GM23338 (cell line): ENCODE measurements around the gene FRAS1. TPM values are rescaled to one million over a fixed set of nuclear protein-coding genes. Genes with fewer than 3 reads are reported as not detected.
A peak's percentile ranks its signal among the peaks of the same experiment; 100 is the strongest.

ENCODE experiments used
- ATAC-seq: fragments of 200-7000 bp; cut with Tn5 transposase; 3 replicates; pipeline ENCODE4 v1.9.1; 2020
- DNase-seq: peaks from one replicate; pipeline ENCODE4 v3.0.0-alpha.2; 2015; ENCODE audit warnings: low spot score
- H2AFZ ChIP-seq: fragments of 200-600 bp; sonication (generic); 2 replicates; pipeline ENCODE4 v1.8.0; 2016; ENCODE audit warnings: antibody characterized with exemption, mild to moderate bottlenecking, moderate library complexity
- H3F3A ChIP-seq: fragments of 200-600 bp; sonication (generic); replicated peaks from 2 replicates; pipeline ENCODE4 v1.8.0; 2017; ENCODE audit warnings: antibody characterized with exemption, mixed run types, low read depth
- H3K27ac ChIP-seq: fragments of 200-600 bp; sonication (generic); 2 replicates; pipeline ENCODE4 v1.6.1; 2016; ENCODE audit warnings: low read depth
- H3K27me3 ChIP-seq: fragments of 200-600 bp; sonication (generic); 2 replicates; pipeline ENCODE4 v1.8.0; 2016; ENCODE audit warnings: mild to moderate bottlenecking, mixed run types, moderate library complexity; ENCODE audit not compliant: insufficient read depth
- H3K36me3 ChIP-seq: fragments of 200-600 bp; sonication (generic); 2 replicates; pipeline ENCODE4 v1.8.0; 2016; ENCODE audit warnings: mild to moderate bottlenecking; ENCODE audit not compliant: insufficient read depth
- H3K4me1 ChIP-seq: fragments of 200-600 bp; sonication (generic); 2 replicates; pipeline ENCODE4 v1.8.0; 2016; ENCODE audit warnings: mild to moderate bottlenecking, moderate library complexity; ENCODE audit not compliant: insufficient read depth
- H3K4me2 ChIP-seq: fragments of 200-600 bp; sonication (generic); 2 replicates; pipeline ENCODE4 v1.7.1; 2017; ENCODE audit warnings: mixed run types
- H3K4me3 ChIP-seq: fragments of 200-600 bp; sonication (generic); 2 replicates; pipeline ENCODE4 v1.6.1; 2016; ENCODE audit warnings: mixed run types
- H3K79me2 ChIP-seq: fragments of 200-600 bp; sonication (generic); replicated peaks from 2 replicates; pipeline ENCODE4 v1.8.0; 2017; ENCODE audit warnings: mild to moderate bottlenecking; ENCODE audit not compliant: insufficient read depth
- H3K9me2 ChIP-seq: fragments of 200-600 bp; sonication (generic); 2 replicates; pipeline ENCODE4 v1.8.0; 2017; ENCODE audit not compliant: insufficient read depth
- H4K20me1 ChIP-seq: fragments of 200-600 bp; sonication (generic); replicated peaks from 2 replicates; pipeline ENCODE4 v1.8.0; 2017; ENCODE audit warnings: mild to moderate bottlenecking; ENCODE audit not compliant: insufficient read depth
- H3K27ac Mint-ChIP-seq: 2 replicates; pipeline ENCODE4 v1.8.0; 2020; ENCODE audit warnings: inconsistent platforms, mild to moderate bottlenecking, moderate library complexity, mixed read lengths
- H3K27me3 Mint-ChIP-seq: 3 replicates; pipeline ENCODE4 v1.8.0; 2022; ENCODE audit warnings: low read depth, mild to moderate bottlenecking, moderate library complexity, mixed read lengths, inconsistent platforms; ENCODE audit not compliant: insufficient read depth, poor library complexity
- H3K36me3 Mint-ChIP-seq: 3 replicates; pipeline ENCODE4 v1.8.0; 2021; ENCODE audit warnings: low read depth, mild to moderate bottlenecking, inconsistent platforms, moderate library complexity, mixed read lengths
- H3K4me1 Mint-ChIP-seq: 3 replicates; pipeline ENCODE4 v1.8.0; 2020; ENCODE audit warnings: mild to moderate bottlenecking, inconsistent platforms, mixed read lengths
- H3K4me3 Mint-ChIP-seq: 3 replicates; pipeline ENCODE4 v1.8.0; 2021; ENCODE audit warnings: moderate library complexity, mild to moderate bottlenecking, inconsistent platforms, mixed read lengths
- H3K9me3 Mint-ChIP-seq: 3 replicates; pipeline ENCODE4 v1.8.0; 2020; ENCODE audit warnings: moderate library complexity, mild to moderate bottlenecking, inconsistent platforms, mixed read lengths
- CREB1 ChIP-seq: fragments of 250-450 bp; sonication (Bioruptor Pico); IDR thresholded peaks from 2 replicates; pipeline ENCODE4 v1.5.0; 2020; ENCODE audit warnings: low read depth, mild to moderate bottlenecking, moderate library complexity
- ETS1 ChIP-seq: IDR thresholded peaks from 2 replicates; pipeline ENCODE4 v1.6.1; 2016; ENCODE audit warnings: antibody characterized with exemption
- EZH2phosphoT487 ChIP-seq: fragments of 200-600 bp; sonication (generic); IDR thresholded peaks from one replicate; pipeline ENCODE4 v1.8.1; 2018; ENCODE audit warnings: antibody characterized with exemption; ENCODE audit not compliant: unreplicated experiment
- JUNB ChIP-seq: IDR thresholded peaks from one replicate; pipeline ENCODE4 v1.6.1; 2016; ENCODE audit warnings: antibody characterized with exemption; ENCODE audit not compliant: unreplicated experiment
- NANOG ChIP-seq: IDR thresholded peaks from 2 replicates; pipeline ENCODE4 v1.6.1; 2016; ENCODE audit warnings: antibody characterized with exemption, borderline replicate concordance
- STAT1 ChIP-seq: IDR thresholded peaks from one replicate; pipeline ENCODE4 v1.6.1; 2016; ENCODE audit warnings: antibody characterized with exemption; ENCODE audit not compliant: unreplicated experiment
- ZNF114 ChIP-seq: fragments of 250-450 bp; sonication (Bioruptor Pico); IDR thresholded peaks from 2 replicates; pipeline ENCODE4 v1.5.0; 2020; ENCODE audit warnings: mild to moderate bottlenecking, moderate library complexity
- ZNF331 ChIP-seq: fragments of 250-450 bp; sonication (Bioruptor Pico); IDR thresholded peaks from 2 replicates; pipeline ENCODE4 v1.5.0; 2020; ENCODE audit warnings: low read depth, mild to moderate bottlenecking, moderate library complexity
- polyA plus RNA-seq: library from polyadenylated mRNA; unstranded; fragments of >200 nt; fragmentation: Nextera tagmentation; extraction: Ambion mirVana; gene quantifications from 2 replicates; pipeline ENCODE4 v1.2.1, GENCODE V29; 2016
- total RNA-seq: library from RNA; depleted of rRNA; stranded (reverse); fragments of >200 nt; shearing (Covaris generic); gene quantifications from 2 replicates; pipeline ENCODE4 v1.2.3, GENCODE V29; 2014
- TF ChIP-seq, protein P1 (sequence below): IDR thresholded peaks from one replicate; pipeline ENCODE4 v1.6.1; 2018; ENCODE audit warnings: antibody characterized with exemption; ENCODE audit not compliant: unreplicated experiment

Gene FRAS1
- total and polyA plus RNA-seq, 2 experiments from 2014 or later, result 12.4 to 108 TPM

DNA sequence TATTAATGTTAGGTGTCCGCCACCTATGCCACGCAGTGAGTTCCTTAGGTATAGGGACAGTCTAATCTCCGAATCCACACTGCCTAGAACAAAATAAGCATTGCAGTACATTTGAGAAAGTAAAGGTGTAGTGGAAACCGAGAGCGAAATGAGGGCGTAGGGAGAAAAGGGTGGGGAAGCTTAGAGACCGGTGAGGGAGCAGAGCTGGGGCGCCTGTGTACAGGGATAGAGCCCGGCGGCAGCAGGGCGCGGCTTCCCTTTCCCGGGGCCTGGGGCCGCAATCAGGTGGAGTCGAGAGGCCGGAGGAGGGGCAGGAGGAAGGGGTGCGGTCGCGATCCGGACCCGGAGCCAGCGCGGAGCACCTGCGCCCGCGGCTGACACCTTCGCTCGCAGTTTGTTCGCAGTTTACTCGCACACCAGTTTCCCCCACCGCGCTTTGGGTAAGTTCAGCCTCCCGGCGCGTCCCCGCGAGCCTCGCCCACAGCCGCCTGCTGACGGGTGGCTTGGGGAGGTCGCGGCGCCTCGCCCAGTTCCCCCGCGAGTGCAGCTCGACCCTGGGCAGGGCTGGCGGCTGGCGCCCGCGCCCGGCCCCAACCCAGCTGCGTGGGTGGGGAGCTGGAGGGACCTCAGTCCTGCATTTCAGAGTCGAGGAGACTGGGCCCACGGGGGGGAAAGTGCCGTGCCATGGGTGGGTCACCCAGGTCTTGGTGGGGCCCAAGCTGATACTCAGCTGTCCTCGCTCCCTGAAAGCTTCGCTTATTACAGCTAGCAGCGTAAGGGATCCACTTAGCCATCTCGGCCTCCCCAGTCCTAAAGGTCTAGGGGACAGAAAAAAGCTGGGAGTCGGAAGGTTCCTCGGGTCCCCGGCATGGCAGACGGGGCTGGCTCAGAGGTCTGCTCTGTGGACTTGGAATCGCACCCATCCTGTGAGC is 494.6 kb downstream of the FRAS1 start, which contains the start of gene ANXA3 (continued):
- TF ChIP-seq ETS1, result no peak
- no peak for TF ChIP-seq ZNF114 (CRISPR knock-in tag)
- TF ChIP-seq NANOG, result no peak
- TF ChIP-seq CREB1 (CRISPR knock-in tag), result no peak
- TF ChIP-seq STAT1, result no peak
- TF ChIP-seq, protein P1, sequence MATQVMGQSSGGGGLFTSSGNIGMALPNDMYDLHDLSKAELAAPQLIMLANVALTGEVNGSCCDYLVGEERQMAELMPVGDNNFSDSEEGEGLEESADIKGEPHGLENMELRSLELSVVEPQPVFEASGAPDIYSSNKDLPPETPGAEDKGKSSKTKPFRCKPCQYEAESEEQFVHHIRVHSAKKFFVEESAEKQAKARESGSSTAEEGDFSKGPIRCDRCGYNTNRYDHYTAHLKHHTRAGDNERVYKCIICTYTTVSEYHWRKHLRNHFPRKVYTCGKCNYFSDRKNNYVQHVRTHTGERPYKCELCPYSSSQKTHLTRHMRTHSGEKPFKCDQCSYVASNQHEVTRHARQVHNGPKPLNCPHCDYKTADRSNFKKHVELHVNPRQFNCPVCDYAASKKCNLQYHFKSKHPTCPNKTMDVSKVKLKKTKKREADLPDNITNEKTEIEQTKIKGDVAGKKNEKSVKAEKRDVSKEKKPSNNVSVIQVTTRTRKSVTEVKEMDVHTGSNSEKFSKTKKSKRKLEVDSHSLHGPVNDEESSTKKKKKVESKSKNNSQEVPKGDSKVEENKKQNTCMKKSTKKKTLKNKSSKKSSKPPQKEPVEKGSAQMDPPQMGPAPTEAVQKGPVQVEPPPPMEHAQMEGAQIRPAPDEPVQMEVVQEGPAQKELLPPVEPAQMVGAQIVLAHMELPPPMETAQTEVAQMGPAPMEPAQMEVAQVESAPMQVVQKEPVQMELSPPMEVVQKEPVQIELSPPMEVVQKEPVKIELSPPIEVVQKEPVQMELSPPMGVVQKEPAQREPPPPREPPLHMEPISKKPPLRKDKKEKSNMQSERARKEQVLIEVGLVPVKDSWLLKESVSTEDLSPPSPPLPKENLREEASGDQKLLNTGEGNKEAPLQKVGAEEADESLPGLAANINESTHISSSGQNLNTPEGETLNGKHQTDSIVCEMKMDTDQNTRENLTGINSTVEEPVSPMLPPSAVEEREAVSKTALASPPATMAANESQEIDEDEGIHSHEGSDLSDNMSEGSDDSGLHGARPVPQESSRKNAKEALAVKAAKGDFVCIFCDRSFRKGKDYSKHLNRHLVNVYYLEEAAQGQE, result no peak
- TF ChIP-seq EZH2phosphoT487, result no peak
- no peak for TF ChIP-seq ZNF331 (CRISPR knock-in tag)

DNA sequence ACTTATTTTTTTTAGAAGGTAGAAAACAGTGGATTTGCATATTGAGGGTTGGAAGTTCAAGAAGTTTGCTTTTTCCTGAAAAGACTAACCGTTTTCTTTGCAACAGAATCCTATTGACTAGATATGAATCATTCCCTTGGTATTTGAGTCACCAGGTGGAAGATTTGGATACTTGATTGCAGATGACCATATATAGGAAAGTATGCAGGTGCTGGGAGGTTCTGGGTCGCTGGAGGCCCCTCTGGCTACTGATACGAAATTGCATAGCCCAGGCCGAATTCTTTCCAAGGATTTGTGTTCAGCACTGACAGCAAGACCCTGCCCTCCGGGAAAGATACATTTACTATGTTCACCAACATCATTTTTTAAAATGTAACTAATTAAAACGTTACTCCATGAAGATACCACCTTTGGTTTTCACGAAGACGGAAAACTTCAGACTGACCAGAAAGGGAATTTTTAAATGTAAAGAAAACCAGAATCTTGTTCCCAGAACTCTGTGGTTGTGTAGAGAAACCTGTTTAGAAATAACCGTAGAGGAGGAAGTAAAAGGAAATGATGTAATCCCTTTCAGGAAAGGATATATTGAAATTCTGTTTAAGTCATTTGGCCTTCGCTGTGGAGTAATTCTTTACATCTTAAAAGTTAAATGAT is 495.4 kb downstream of the FRAS1 start:
- Mint-ChIP-seq H3K9me3 (peaks cover 9% of the 10 kb centered on the region; the same call in 2 of the 3 replicates), H3K27me3 (peaks cover 27% of the 10 kb centered on the region), H3K36me3 (peaks cover 31% of the 10 kb centered on the region; the same call in 2 of the 3 replicates), H3K4me3 (peak overlapping the region; percentile 78), H3K27ac (peak overlapping the region; percentile 81), H3K4me1 (peaks cover 42% of the 10 kb centered on the region)
- H3K27me3 ChIP-seq, result peaks cover 46% of the 10 kb centered on the region
- no peaks in the 10 kb centered on the region for H4K20me1 ChIP-seq
- DNase-seq (peak; percentile 87), ATAC-seq (peak; percentile 68)
- peak overlapping the region; percentile 71 for H3K4me3 ChIP-seq
- H3K4me2 ChIP-seq, result peak overlapping the region; percentile 85
- H3K9me2 ChIP-seq, result no peaks in the 10 kb centered on the region
- H3K27ac ChIP-seq, result peak overlapping the region; percentile 2; the same call in 1 of the 2 replicates
- H3K4me1 ChIP-seq, result peaks cover 20% of the 10 kb centered on the region
- no peaks in the 10 kb centered on the region for H3K36me3 ChIP-seq
- H3F3A ChIP-seq, result no peaks in the 10 kb centered on the region; the same call in 1 of the 2 replicates
- H2AFZ ChIP-seq, result no peak overlapping the region
- no peaks in the 10 kb centered on the region for H3K79me2 ChIP-seq
- TF ChIP-seq JUNB, result no peak
- TF ChIP-seq NANOG, result 0 out of 2 replicates have a peak, but pooled peaks have one; percentile 38
